Cardiac muscle cell (in vitro differentiated cells and primary cell): ENCODE results near the gene CRACR2B. TPM values are rescaled to one million over a fixed set of nuclear protein-coding genes. Genes with fewer than 3 reads are reported as not detected.

ENCODE experiments used
- DNase-seq, 2 donors: peaks; one replicate each; pipeline versions ENCODE4 v3.0.0 to v3.0.0-alpha.2; 2010 to 2017; ENCODE audit warnings: low read depth in 1 of 2, low spot score in 1 of 2
- H3K27ac ChIP-seq: fragments of 200-600 bp; sonication (generic); 2 replicates; pipeline ENCODE4 v1.5.1; 2016
- H3K27me3 ChIP-seq: fragments of 200-600 bp; sonication (generic); 2 replicates; pipeline ENCODE4 v1.6.0; 2016; ENCODE audit warnings: control low read depth
- H3K36me3 ChIP-seq: fragments of 200-600 bp; sonication (generic); 2 replicates; pipeline ENCODE4 v1.5.1; 2016; ENCODE audit warnings: control low read depth
- H3K4me1 ChIP-seq: fragments of 200-600 bp; sonication (generic); 2 replicates; pipeline ENCODE4 v1.8.1; 2017; ENCODE audit warnings: low read depth, mild to moderate bottlenecking, mixed run types
- H3K4me3 ChIP-seq: fragments of 200-600 bp; sonication (generic); 2 replicates; pipeline ENCODE4 v1.5.1; 2016; ENCODE audit warnings: mild to moderate bottlenecking
- H3K9me3 ChIP-seq: fragments of 200-600 bp; sonication (generic); 2 replicates; pipeline ENCODE4 v1.5.1; 2017; ENCODE audit warnings: low read depth, mild to moderate bottlenecking, control low read depth
- polyA plus RNA-seq: library from polyadenylated mRNA; unstranded; fragments of >200 nt; fragmentation: Nextera tagmentation; extraction: Ambion mirVana; gene quantifications from 2 replicates; pipeline ENCODE4 v1.2.1, GENCODE V29; 2016
- total RNA-seq: library from RNA; depleted of rRNA; stranded (reverse); fragments of >200 nt; gene quantifications from 2 replicates; pipeline ENCODE4 v1.2.3, GENCODE V29; 2016
- TF ChIP-seq, protein P1 (sequence below): IDR thresholded peaks from 2 replicates; pipeline ENCODE4 v1.5.1; 2012; ENCODE audit warnings: low read depth, mild to moderate bottlenecking, low read length

Gene CRACR2B
- total and polyA plus RNA-seq, 2 experiments from 2014 or later, result 84.5 to 91.0 TPM

DNA sequence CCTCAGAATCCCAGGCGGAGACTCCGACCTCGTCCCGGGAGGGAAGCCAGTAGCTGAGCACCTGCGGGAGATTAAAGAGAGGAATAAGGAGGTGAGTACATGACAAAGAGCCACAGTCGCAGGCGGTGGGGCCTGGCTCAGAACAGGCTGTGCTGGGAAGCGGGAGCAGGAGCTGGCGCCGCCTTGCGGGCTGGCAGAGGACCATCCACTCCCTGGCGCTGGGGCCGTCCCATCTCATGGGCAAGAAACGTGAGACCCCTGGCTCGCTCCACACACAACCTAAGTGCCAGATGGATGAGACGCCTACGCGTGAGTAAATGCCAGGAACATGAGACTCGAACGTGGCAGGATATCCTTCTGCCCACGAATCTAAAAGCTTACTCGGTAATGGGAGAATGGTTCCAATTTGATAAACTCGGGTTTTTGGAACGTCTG lies 44.1 kb upstream of the CRACR2B start:
- H3K4me3 ChIP-seq, result no peak overlapping the region
- H3K36me3 ChIP-seq, result no peaks in the 10 kb centered on the region
- peaks cover 7% of the 10 kb centered on the region for H3K4me1 ChIP-seq
- TF ChIP-seq, protein P1, sequence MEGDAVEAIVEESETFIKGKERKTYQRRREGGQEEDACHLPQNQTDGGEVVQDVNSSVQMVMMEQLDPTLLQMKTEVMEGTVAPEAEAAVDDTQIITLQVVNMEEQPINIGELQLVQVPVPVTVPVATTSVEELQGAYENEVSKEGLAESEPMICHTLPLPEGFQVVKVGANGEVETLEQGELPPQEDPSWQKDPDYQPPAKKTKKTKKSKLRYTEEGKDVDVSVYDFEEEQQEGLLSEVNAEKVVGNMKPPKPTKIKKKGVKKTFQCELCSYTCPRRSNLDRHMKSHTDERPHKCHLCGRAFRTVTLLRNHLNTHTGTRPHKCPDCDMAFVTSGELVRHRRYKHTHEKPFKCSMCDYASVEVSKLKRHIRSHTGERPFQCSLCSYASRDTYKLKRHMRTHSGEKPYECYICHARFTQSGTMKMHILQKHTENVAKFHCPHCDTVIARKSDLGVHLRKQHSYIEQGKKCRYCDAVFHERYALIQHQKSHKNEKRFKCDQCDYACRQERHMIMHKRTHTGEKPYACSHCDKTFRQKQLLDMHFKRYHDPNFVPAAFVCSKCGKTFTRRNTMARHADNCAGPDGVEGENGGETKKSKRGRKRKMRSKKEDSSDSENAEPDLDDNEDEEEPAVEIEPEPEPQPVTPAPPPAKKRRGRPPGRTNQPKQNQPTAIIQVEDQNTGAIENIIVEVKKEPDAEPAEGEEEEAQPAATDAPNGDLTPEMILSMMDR, result peak; percentile 87
- H3K9me3 ChIP-seq, result no peaks in the 10 kb centered on the region
- DNase-seq, result peak; percentile 80 to 89
- H3K27me3 ChIP-seq, result no peaks in the 10 kb centered on the region
- no peak overlapping the region for H3K27ac ChIP-seq

GRCh38 chr11:786235-787083 lies 41.3 kb upstream of the CRACR2B start:
- no peaks in the 10 kb centered on the region for H3K9me3 ChIP-seq
- TF ChIP-seq, protein P1, result no peak
- no peak for DNase-seq
- no peak overlapping the region for H3K27ac ChIP-seq
- H3K4me1 ChIP-seq, result peaks cover 13% of the 10 kb centered on the region
- H3K36me3 ChIP-seq, result no peaks in the 10 kb centered on the region
- H3K27me3 ChIP-seq, result no peaks in the 10 kb centered on the region
- H3K4me3 ChIP-seq, result no peak overlapping the region

DNA sequence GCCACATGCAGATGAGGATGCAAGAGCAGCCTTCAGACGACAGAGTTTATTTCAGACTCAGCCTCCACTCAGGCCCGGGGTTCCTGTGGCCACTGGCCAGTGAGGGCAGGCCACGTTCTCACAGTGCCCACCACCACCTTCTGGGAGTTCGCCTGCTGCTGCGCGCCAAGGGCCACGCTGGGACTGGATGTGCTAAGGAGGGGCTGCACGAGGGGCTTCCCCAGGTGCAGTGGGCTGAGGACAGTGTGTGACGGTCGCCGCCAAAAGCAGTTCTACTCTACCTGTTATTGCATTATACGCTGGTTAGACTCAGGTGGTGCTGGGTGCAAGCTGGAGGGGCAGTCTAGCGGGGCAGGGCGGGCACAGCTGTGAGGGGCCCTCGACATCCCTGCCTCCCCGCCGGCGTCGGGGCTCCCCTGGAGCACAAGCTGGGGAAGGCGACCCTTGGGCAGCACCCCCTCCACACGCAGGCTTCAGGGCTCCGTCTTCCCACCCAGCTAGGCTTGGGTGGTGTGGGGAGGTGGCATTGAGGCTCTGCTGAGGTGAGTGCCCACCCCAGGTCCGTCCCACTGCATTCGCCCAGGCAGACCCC lies 40.5 kb upstream of the CRACR2B start:
- no peak for DNase-seq
- H3K27ac ChIP-seq, result no peak overlapping the region
- H3K4me1 ChIP-seq, result peaks cover 13% of the 10 kb centered on the region
- H3K9me3 ChIP-seq, result no peaks in the 10 kb centered on the region
- H3K36me3 ChIP-seq, result no peaks in the 10 kb centered on the region
- H3K27me3 ChIP-seq, result no peaks in the 10 kb centered on the region
- no peak overlapping the region for H3K4me3 ChIP-seq
- TF ChIP-seq, protein P1, result no peak

DNA sequence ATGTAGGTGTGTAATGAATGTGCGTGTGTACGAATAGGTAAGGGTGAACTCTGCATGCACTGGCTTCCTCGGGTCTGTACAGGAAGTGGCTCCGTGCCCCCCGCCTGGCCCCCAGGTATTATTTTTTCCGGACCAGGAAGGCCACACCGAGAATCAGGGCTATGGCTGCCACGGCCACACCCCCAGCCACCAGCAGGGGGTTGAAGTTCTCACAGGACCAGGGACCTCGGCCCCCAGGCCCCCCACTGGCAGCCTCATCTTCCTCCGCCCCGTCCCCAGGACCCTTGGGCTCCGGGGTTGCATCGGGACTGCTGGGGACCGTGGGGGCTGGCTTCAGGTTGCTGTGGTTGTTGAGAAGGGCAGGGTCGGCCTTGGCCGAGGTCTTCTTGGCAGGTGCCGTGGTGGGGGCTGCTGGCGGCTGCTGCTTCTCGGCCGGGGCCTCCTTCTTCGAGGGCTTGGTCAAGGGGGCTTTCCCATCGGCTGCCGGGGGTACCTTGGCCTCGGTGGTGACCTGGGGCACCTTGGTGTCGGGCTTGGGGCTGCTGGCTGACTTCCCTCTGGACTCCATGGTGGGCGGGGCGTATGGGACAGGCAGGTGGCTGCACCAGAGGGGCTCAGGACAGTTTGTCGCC lies 39.6 kb upstream of the CRACR2B start:
- Histone ChIP-seq H3K4me3 (no peak overlapping the region), H3K27ac (no peak overlapping the region), H3K9me3 (no peaks in the 10 kb centered on the region), H3K4me1 (peaks cover 13% of the 10 kb centered on the region), H3K36me3 (no peaks in the 10 kb centered on the region), H3K27me3 (no peaks in the 10 kb centered on the region)
- TF ChIP-seq, protein P1, result no peak
- no peak for DNase-seq

- Histone ChIP-seq H3K27ac (no peak overlapping the region), H3K36me3 (no peaks in the 10 kb centered on the region), H3K27me3 (no peaks in the 10 kb centered on the region), H3K4me1 (peaks cover 6% of the 10 kb centered on the region), H3K4me3 (no peak overlapping the region), H3K9me3 (no peaks in the 10 kb centered on the region)
- no peak for DNase-seq
- TF ChIP-seq, protein P1, result no peak
Measured at GRCh38 chr11:788953-789940, 38.5 kb upstream of the CRACR2B start.
